Chondrocyte (in vitro differentiated cells): ENCODE data around the gene NOC4L. TPM values are rescaled to one million over a fixed set of nuclear protein-coding genes. Genes with fewer than 3 reads are reported as not detected.

Experiments
- DNase-seq: peaks from one replicate; pipeline ENCODE4 v3.0.0; 2021; ENCODE audit warnings: mixed read lengths, low spot score
- H3K27ac Mint-ChIP-seq: one replicate; pipeline ENCODE4 v1.8.0; 2021; ENCODE audit warnings: mild to moderate bottlenecking, moderate library complexity, mixed read lengths; ENCODE audit not compliant: unreplicated experiment
- H3K27me3 Mint-ChIP-seq: 2 replicates; pipeline ENCODE4 v1.8.0; 2021; ENCODE audit warnings: low read depth, mixed read lengths
- H3K36me3 Mint-ChIP-seq: 2 replicates; pipeline ENCODE4 v1.8.0; 2021; ENCODE audit warnings: low read depth, mixed read lengths
- H3K4me1 Mint-ChIP-seq: 2 replicates; pipeline ENCODE4 v1.8.0; 2021; ENCODE audit warnings: low read depth, mild to moderate bottlenecking, mixed read lengths
- H3K4me3 Mint-ChIP-seq: one replicate; pipeline ENCODE4 v1.8.0; 2021; ENCODE audit warnings: mild to moderate bottlenecking, moderate library complexity, mixed read lengths; ENCODE audit not compliant: unreplicated experiment
- H3K9me3 Mint-ChIP-seq: 2 replicates; pipeline ENCODE4 v1.8.0; 2021; ENCODE audit warnings: low read depth, mixed read lengths
- CTCF ChIP-seq: fragments of 200-600 bp; sonication (generic); IDR thresholded peaks from 2 replicates; pipeline ENCODE4 v1.5.0; 2021; ENCODE audit warnings: antibody characterized with exemption, mild to moderate bottlenecking, moderate library complexity
- long read RNA-seq: library from polyadenylated mRNA; stranded (forward); transcript quantifications from one replicate; pipeline ENCODE4 v2.0.0, GENCODE V29; 2021
- total RNA-seq: library from RNA; stranded (reverse); gene quantifications from 3 replicates; pipeline ENCODE4 v1.2.1, GENCODE V29; 2021

NOC4L gene
- total RNA-seq = 14.4 to 16.0 TPM (median 14.7 TPM) in 3 replicates
- long read RNA-seq, transcript NOC4L-201 (15 exons, 1,632 nt) = major isoform, 49 of 59 reads
- long read RNA-seq, partial matches to known transcripts = 1 of 59 reads
- long read RNA-seq, other reads (novel, unspliced or antisense) = 9 of 59 reads

- peak; percentile 1 for TF ChIP-seq CTCF
- Mint-ChIP-seq H3K9me3 (no peaks in the 10 kb centered on the region), H3K27ac (peak within 1 kb of the TSS; percentile 91), H3K36me3 (peaks cover 6% of the 10 kb centered on the region), H3K4me1 (peaks cover 28% of the 10 kb centered on the region), H3K4me3 (peak within 1 kb of the TSS; percentile 79), H3K27me3 (no peaks in the 10 kb centered on the region)
- DNase-seq = peak; percentile 97
Measured at GRCh38 chr12:132144115-132144809, at the start of gene NOC4L, which contains the start of gene DDX51. NOC4L (plus strand) TSS chr12:132144457; CDS start chr12:132144489, 32 bp downstream. DDX51 (minus strand) TSS chr12:132144319; CDS start chr12:132144296, 23 bp downstream.

- no peak for DNase-seq
- H3K27me3 Mint-ChIP-seq = no peaks in the 10 kb centered on the region
- no peak overlapping the region for H3K4me3 Mint-ChIP-seq
- H3K4me1 Mint-ChIP-seq = no peaks in the 10 kb centered on the region
- peaks cover 17% of the 10 kb centered on the region for H3K36me3 Mint-ChIP-seq
- no peak overlapping the region for H3K27ac Mint-ChIP-seq
- no peaks in the 10 kb centered on the region for H3K9me3 Mint-ChIP-seq
- TF ChIP-seq CTCF = no peak
Measured at GRCh38 chr12:132095520-132096409, 48.5 kb upstream of the NOC4L start.

- Mint-ChIP-seq H3K4me1 (no peaks in the 10 kb centered on the region), H3K27ac (no peak overlapping the region), H3K4me3 (no peak overlapping the region), H3K9me3 (no peaks in the 10 kb centered on the region), H3K36me3 (peaks cover 19% of the 10 kb centered on the region), H3K27me3 (no peaks in the 10 kb centered on the region)
- no peak for DNase-seq
- no peak for TF ChIP-seq CTCF
Measured at GRCh38 chr12:132099739-132100138, 44.5 kb upstream of the NOC4L start.

GRCh38 chr12:132100306-132101065 is 43.8 kb upstream of the NOC4L start:
- no peaks in the 10 kb centered on the region for H3K27me3 Mint-ChIP-seq
- no peaks in the 10 kb centered on the region for H3K9me3 Mint-ChIP-seq
- no peak for TF ChIP-seq CTCF
- no peak for DNase-seq
- H3K4me3 Mint-ChIP-seq = no peak overlapping the region
- peaks cover 22% of the 10 kb centered on the region for H3K36me3 Mint-ChIP-seq
- no peaks in the 10 kb centered on the region for H3K4me1 Mint-ChIP-seq
- H3K27ac Mint-ChIP-seq = no peak overlapping the region
